ENCODE data around the gene PLA2G2C. TPM values are rescaled to one million over a fixed set of nuclear protein-coding genes. Genes with fewer than 3 reads are reported as not detected.

PLA2G2C gene
- total RNA-seq, 1 experiment from 2014 or later: not detected

DNA sequence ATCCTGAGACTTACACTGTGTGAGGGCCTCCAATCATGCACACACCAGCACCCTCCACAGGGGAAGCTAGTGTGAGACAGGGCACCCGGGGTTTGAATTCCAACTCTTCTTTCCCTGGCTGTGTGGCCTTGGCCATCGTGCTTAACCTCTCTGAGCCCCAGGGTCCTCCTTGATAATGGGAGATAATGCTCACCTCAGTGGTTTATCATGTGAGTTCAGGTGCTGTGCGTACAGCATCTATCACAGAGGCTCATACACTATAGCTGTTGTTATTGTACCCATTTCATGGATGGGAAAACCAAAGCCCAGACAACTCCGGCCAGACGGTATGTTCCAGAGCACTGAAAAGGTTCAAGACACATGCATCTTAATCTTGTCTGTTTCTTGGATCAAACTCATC lies 16.4 kb downstream of the PLA2G2C start:
- no peaks in the 10 kb centered on the region for H3K36me3 ChIP-seq (ENCODE audit: insufficient read depth, low read length, poor library complexity, severe bottlenecking)
- no peak for DNase-seq (ENCODE audit: low spot score)
- H3K9me3 ChIP-seq (ENCODE audit: low read depth, low read length, poor library complexity, severe bottlenecking): no peaks in the 10 kb centered on the region
- no peak overlapping the region for H3K4me3 ChIP-seq (ENCODE audit: low read depth, low read length, poor library complexity, severe bottlenecking)
- H3K4me1 ChIP-seq (ENCODE audit: insufficient read depth, low read length, poor library complexity, severe bottlenecking): no peaks in the 10 kb centered on the region
- CTCF ChIA-PET: no interaction called here
- peaks cover 12% of the 10 kb centered on the region for H3K27me3 ChIP-seq (replicated peaks; ENCODE audit: insufficient read depth, low read depth, low read length, poor library complexity)
- POLR2A ChIA-PET (ENCODE audit: low non-redundant PET): no interaction called here
- TF ChIP-seq, protein P1, sequence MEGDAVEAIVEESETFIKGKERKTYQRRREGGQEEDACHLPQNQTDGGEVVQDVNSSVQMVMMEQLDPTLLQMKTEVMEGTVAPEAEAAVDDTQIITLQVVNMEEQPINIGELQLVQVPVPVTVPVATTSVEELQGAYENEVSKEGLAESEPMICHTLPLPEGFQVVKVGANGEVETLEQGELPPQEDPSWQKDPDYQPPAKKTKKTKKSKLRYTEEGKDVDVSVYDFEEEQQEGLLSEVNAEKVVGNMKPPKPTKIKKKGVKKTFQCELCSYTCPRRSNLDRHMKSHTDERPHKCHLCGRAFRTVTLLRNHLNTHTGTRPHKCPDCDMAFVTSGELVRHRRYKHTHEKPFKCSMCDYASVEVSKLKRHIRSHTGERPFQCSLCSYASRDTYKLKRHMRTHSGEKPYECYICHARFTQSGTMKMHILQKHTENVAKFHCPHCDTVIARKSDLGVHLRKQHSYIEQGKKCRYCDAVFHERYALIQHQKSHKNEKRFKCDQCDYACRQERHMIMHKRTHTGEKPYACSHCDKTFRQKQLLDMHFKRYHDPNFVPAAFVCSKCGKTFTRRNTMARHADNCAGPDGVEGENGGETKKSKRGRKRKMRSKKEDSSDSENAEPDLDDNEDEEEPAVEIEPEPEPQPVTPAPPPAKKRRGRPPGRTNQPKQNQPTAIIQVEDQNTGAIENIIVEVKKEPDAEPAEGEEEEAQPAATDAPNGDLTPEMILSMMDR (conservative IDR thresholded peaks at IDR 0.05; ENCODE audit: low read depth, low read length): no peak
- no peak for TF ChIP-seq EZH2 (IDR thresholded peaks at IDR 0.05; ENCODE audit: borderline replicate concordance, low read depth, low read length, poor library complexity, severe bottlenecking)
- BruUV-seq (replicated peaks): no TSS peak
- no peak overlapping the region for H3K27ac ChIP-seq (ENCODE audit: low read depth, low read length, poor library complexity, severe bottlenecking)
- intact Hi-C loops (cut with micrococcal nuclease; ENCODE audit: unreplicated experiment): no loop called here

GRCh38 chr1:20168564-20169491 lies 17.5 kb downstream of the PLA2G2C start:
- intact Hi-C loops (cut with micrococcal nuclease; ENCODE audit: unreplicated experiment): no loop called here
- ChIA-PET CTCF (no interaction called here), POLR2A (ENCODE audit: low non-redundant PET) (no interaction called here)
- Histone ChIP-seq H3K4me3 (ENCODE audit: low read depth, low read length, poor library complexity, severe bottlenecking) (no peak overlapping the region), H3K36me3 (ENCODE audit: insufficient read depth, low read length, poor library complexity, severe bottlenecking) (no peaks in the 10 kb centered on the region), H3K9me3 (ENCODE audit: low read depth, low read length, poor library complexity, severe bottlenecking) (no peaks in the 10 kb centered on the region), H3K27me3 (replicated peaks; ENCODE audit: insufficient read depth, low read depth, low read length, poor library complexity) (peaks cover 18% of the 10 kb centered on the region), H3K27ac (ENCODE audit: low read depth, low read length, poor library complexity, severe bottlenecking) (no peak overlapping the region), H3K4me1 (ENCODE audit: insufficient read depth, low read length, poor library complexity, severe bottlenecking) (no peaks in the 10 kb centered on the region)
- no TSS peak for BruUV-seq (replicated peaks)
- TF ChIP-seq EZH2 (IDR thresholded peaks at IDR 0.05; ENCODE audit: borderline replicate concordance, low read depth, low read length, poor library complexity, severe bottlenecking): no peak
- TF ChIP-seq, protein P1 (conservative IDR thresholded peaks at IDR 0.05; ENCODE audit: low read depth, low read length): no peak
- DNase-seq (ENCODE audit: low spot score): no peak

DNA sequence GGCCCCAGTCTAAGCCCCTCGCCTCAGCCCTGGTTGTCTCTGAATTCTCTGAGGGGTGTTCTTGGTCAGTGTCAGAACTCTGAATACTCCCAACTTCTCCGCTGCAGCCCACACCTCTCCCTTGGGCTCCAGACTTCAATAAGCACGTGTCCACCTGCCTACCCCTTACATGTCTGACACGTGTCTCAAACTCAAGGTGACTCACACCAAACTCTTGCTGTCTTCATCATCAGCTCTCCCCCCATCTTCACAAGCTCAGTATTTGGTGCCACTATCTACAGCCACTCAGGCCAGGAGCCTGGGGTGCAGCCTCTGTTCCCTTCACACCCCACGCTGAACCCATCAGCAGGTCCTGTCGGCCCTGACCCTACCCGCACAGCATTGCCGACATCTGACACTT lies 19.2 kb downstream of the PLA2G2C start:
- no TSS peak for BruUV-seq (replicated peaks)
- H3K27ac ChIP-seq (ENCODE audit: low read depth, low read length, poor library complexity, severe bottlenecking): no peak overlapping the region
- ChIA-PET POLR2A (ENCODE audit: low non-redundant PET) (no interaction called here), CTCF (no interaction called here)
- TF ChIP-seq EZH2 (IDR thresholded peaks at IDR 0.05; ENCODE audit: borderline replicate concordance, low read depth, low read length, poor library complexity, severe bottlenecking): no peak
- TF ChIP-seq, protein P1 (conservative IDR thresholded peaks at IDR 0.05; ENCODE audit: low read depth, low read length): no peak
- no peaks in the 10 kb centered on the region for H3K4me1 ChIP-seq (ENCODE audit: insufficient read depth, low read length, poor library complexity, severe bottlenecking)
- no peak overlapping the region for H3K4me3 ChIP-seq (ENCODE audit: low read depth, low read length, poor library complexity, severe bottlenecking)
- DNase-seq (ENCODE audit: low spot score): no peak
- H3K36me3 ChIP-seq (ENCODE audit: insufficient read depth, low read length, poor library complexity, severe bottlenecking): no peaks in the 10 kb centered on the region
- H3K9me3 ChIP-seq (ENCODE audit: low read depth, low read length, poor library complexity, severe bottlenecking): no peaks in the 10 kb centered on the region
- H3K27me3 ChIP-seq (replicated peaks; ENCODE audit: insufficient read depth, low read depth, low read length, poor library complexity): peaks cover 18% of the 10 kb centered on the region
- intact Hi-C loops (cut with micrococcal nuclease; ENCODE audit: unreplicated experiment): no loop called here
